Heart left ventricle (tissue), 13 donors: ENCODE results near the gene PCSK6.

Source experiments
- POLR2A ChIP-seq, 2 donors: fragments of 450-650 bp; IDR thresholded peaks; one replicate each; pipeline ENCODE4 v1.6.1; 2017; ENCODE audit warnings: antibody characterized with exemption in 2 of 2, mild to moderate bottlenecking in 2 of 2, moderate library complexity in 2 of 2
- TF ChIP-seq, protein P1 (sequence below), 12 donors: fragments of 200-600 bp; sonication (generic) in 4 of 12; IDR thresholded peaks; one replicate each; pipeline versions ENCODE4 v1.5.0 to v1.8.0; 2018 to 2022; ENCODE audit warnings: antibody characterized with exemption in 12 of 12, mild to moderate bottlenecking in 5 of 12
- donor health status: ischemic (EF 13 %, LVEDD 7.1; RV severe dilation, severe dysfunction).
- donor health status: DM: no; HTN: yes; CAD: no.
- donor health status: DM: no; HTN: no; CAD: no.
- donor health status: ischemic (EF 25% LVEDD 6.9; RV normal size, moderate dysfunction).
- donor health status: ischemic (EF 25% LVEDD 5.7; RV mildly dilated, moderate dysfunction).
- donor health status: ischemic (EF 35%, LVEDD 5.7; RV mildly dilated, moderate dysfunction).
- donor health status: nonischemic (EF 11% LVEDD 7.7; RV severe dilation, severe dysfunction).
- donor health status: DM: yes; HTN: yes; CAD: no.
- donor health status: PGD.
- donor health status: ischemic (EF 29% LVEDD 5.4; RV normal size, mild dysfunction).
- donor health status: nonischemic (EF 23%, LVEDD 6.1; RV moderate dilation, normal function).

DNA sequence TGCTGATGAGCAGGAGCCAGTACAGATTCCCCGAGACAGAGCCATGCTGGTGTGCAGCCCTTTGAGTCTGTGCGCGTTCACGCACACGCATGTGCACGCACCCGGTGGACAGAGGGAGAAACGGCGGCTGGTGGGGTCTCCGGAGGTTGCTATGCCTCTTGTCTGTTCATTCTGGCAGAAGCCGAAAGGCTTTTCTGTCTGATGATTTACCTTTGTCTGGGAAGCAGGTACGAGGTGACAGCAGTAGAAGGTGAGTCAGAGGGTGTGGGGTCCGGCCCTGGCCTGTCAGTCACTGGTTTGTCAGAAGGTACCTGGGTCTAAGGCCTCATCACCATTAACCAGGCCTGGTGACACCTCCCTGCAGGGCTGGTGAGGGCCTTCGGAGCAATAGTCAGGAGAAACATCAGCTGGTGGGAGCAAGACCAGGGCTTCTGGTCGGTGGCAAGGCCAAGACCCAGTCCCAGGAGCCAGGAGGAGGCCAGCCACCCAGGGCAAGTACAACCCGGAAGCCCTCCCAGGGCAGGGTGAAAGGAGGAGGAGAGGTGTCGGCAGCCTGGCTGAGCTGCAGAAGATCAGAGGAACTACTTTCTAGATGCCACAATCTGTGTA, 7.5 kb downstream of the PCSK6 start:
- TF ChIP-seq, protein P1, sequence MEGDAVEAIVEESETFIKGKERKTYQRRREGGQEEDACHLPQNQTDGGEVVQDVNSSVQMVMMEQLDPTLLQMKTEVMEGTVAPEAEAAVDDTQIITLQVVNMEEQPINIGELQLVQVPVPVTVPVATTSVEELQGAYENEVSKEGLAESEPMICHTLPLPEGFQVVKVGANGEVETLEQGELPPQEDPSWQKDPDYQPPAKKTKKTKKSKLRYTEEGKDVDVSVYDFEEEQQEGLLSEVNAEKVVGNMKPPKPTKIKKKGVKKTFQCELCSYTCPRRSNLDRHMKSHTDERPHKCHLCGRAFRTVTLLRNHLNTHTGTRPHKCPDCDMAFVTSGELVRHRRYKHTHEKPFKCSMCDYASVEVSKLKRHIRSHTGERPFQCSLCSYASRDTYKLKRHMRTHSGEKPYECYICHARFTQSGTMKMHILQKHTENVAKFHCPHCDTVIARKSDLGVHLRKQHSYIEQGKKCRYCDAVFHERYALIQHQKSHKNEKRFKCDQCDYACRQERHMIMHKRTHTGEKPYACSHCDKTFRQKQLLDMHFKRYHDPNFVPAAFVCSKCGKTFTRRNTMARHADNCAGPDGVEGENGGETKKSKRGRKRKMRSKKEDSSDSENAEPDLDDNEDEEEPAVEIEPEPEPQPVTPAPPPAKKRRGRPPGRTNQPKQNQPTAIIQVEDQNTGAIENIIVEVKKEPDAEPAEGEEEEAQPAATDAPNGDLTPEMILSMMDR (IDR thresholded peaks at IDR 0.05), result no peak
- TF ChIP-seq POLR2A (IDR thresholded peaks at IDR 0.05), result no peak
